PC-3 (cell line): Measurements from ENCODE around the gene ASXL1. TPM values are rescaled to one million over a fixed set of nuclear protein-coding genes. Genes with fewer than 3 reads are reported as not detected.

Experiments
- ATAC-seq: fragments of 200-7000 bp; cut with Tn5 transposase; 2 replicates; pipeline ENCODE4 v1.9.1; 2020; ENCODE audit warnings: mild to moderate bottlenecking, moderate library complexity
- BruUV-seq: library from RNA; stranded (reverse); fragments of 400-500 nt; replicated peaks from 2 replicates; lab custom pipeline; 2021; lab: Mats Ljungman, UMichigan
- CTCF ChIA-PET: fragments of 300-600 bp; sonication (Branson Sonifier 250); formaldehyde crosslinking; loops from one replicate; lab custom pipeline; 2022; ENCODE audit warnings: antibody characterized with exemption; lab: Charles Lee
- POLR2A ChIA-PET: fragments of 300-600 bp; sonication (Branson Sonifier 250); formaldehyde crosslinking; loops from one replicate; lab custom pipeline; 2022; ENCODE audit warnings: antibody characterized with exemption; ENCODE audit not compliant: unreplicated experiment; lab: Charles Lee
- DNase-seq: peaks from one replicate; pipeline ENCODE4 v3.0.0-alpha.2; 2015
- H2AFZ ChIP-seq: fragments of 300-600 bp; sonication (generic); 2 replicates; pipeline ENCODE4 v1.6.0; 2016; ENCODE audit warnings: antibody characterized with exemption, low read length
- H3F3A ChIP-seq: fragments of 300-600 bp; sonication (generic); one replicate; pipeline ENCODE4 v1.6.0; 2017; ENCODE audit warnings: antibody characterized with exemption, low read length, control low read depth, mild to moderate bottlenecking; ENCODE audit not compliant: unreplicated experiment
- H3K27ac ChIP-seq: fragments of 300-600 bp; sonication (generic); 2 replicates; pipeline ENCODE4 v1.5.1; 2016; ENCODE audit warnings: mild to moderate bottlenecking, low read length
- H3K27me3 ChIP-seq: fragments of 300-600 bp; sonication (generic); 2 replicates; pipeline ENCODE4 v1.6.1; 2016; ENCODE audit warnings: low read length, mixed read lengths
- H3K36me3 ChIP-seq: fragments of 300-600 bp; sonication (generic); 2 replicates; pipeline ENCODE4 v1.6.1; 2016; ENCODE audit warnings: low read depth, mixed run types, low read length, mixed read lengths
- H3K4me1 ChIP-seq: fragments of 300-600 bp; sonication (generic); 2 replicates; pipeline ENCODE4 v1.5.1; 2016; ENCODE audit warnings: low read length; ENCODE audit not compliant: insufficient read depth
- H3K4me2 ChIP-seq: fragments of 300-600 bp; sonication (generic); 2 replicates; pipeline ENCODE4 v1.6.0; 2016; ENCODE audit warnings: low read length
- H3K4me3 ChIP-seq: fragments of 300-600 bp; sonication (generic); 2 replicates; pipeline ENCODE4 v1.5.1; 2016; ENCODE audit warnings: mild to moderate bottlenecking, low read length, mixed read lengths
- H3K79me2 ChIP-seq: fragments of 300-600 bp; sonication (generic); 2 replicates; pipeline ENCODE4 v1.6.1; 2017; ENCODE audit warnings: low read length, mixed read lengths
- H3K9ac ChIP-seq: fragments of 300-600 bp; sonication (generic); 2 replicates; pipeline ENCODE4 v1.6.0; 2016; ENCODE audit warnings: mild to moderate bottlenecking, low read length
- H3K9me2 ChIP-seq: fragments of 300-600 bp; sonication (generic); replicated peaks from 2 replicates; pipeline ENCODE4 v1.6.1; 2016; ENCODE audit warnings: mixed run types, low read length, mixed read lengths
- H3K9me3 ChIP-seq: fragments of 300-600 bp; sonication (generic); 2 replicates; pipeline ENCODE4 v1.6.1; 2016; ENCODE audit warnings: low read length, mixed read lengths
- H4K20me1 ChIP-seq: fragments of 300-600 bp; sonication (generic); 2 replicates; pipeline ENCODE4 v1.6.1; 2016; ENCODE audit warnings: low read length, mixed read lengths
- EZH2 ChIP-seq: fragments of 300-600 bp; sonication (generic); IDR thresholded peaks from one replicate; pipeline ENCODE4 v1.6.1; 2017; ENCODE audit warnings: antibody characterized with exemption, mild to moderate bottlenecking, low read length; ENCODE audit not compliant: unreplicated experiment
- EZH2phosphoT487 ChIP-seq: fragments of 300-600 bp; sonication (generic); IDR thresholded peaks from 2 replicates; pipeline ENCODE4 v1.6.1; 2018; ENCODE audit warnings: mild to moderate bottlenecking, antibody characterized with exemption, low read length, borderline replicate concordance
- intact Hi-C: fragments of 100-400 bp; cut with micrococcal nuclease; formaldehyde crosslinking; loops from 2 replicates; pipeline ENCODE4 v1.9.0; 2023
- total RNA-seq: library from RNA; depleted of rRNA; stranded (reverse); fragments of >200 nt; gene quantifications from 2 replicates; pipeline ENCODE4 v1.2.3, GENCODE V29; 2014
- TF ChIP-seq, protein P1 (sequence below): fragments of 300-600 bp; sonication (generic); conservative IDR thresholded peaks from 2 replicates; pipeline ENCODE4 v1.5.1; 2017; ENCODE audit warnings: antibody characterized with exemption, low read depth, mild to moderate bottlenecking, low read length

ASXL1 gene
- total RNA-seq, 1 experiment from 2014 or later = 42.8 TPM

GRCh38 chr20:32418376-32418775 lies 60.2 kb downstream of the ASXL1 start:
- no TSS peak for BruUV-seq
- no peak overlapping the region for H3K27ac ChIP-seq
- 0 out of 2 replicates have a peak, but pooled peaks cover 5% of the 10 kb centered on the region for H4K20me1 ChIP-seq
- no peaks in the 10 kb centered on the region for H3K27me3 ChIP-seq
- POLR2A ChIA-PET = no interaction called here
- peaks cover 62% of the 10 kb centered on the region for H3K79me2 ChIP-seq
- DNase-seq (no peak), ATAC-seq (no peak)
- no peaks in the 10 kb centered on the region for H3K36me3 ChIP-seq
- H3K4me1 ChIP-seq = no peaks in the 10 kb centered on the region
- H3K9ac ChIP-seq = no peak overlapping the region
- no peak overlapping the region for H3K4me3 ChIP-seq
- no peaks in the 10 kb centered on the region for H3K9me2 ChIP-seq
- TF ChIP-seq EZH2 = no peak
- no peak for TF ChIP-seq EZH2phosphoT487
- TF ChIP-seq, protein P1, sequence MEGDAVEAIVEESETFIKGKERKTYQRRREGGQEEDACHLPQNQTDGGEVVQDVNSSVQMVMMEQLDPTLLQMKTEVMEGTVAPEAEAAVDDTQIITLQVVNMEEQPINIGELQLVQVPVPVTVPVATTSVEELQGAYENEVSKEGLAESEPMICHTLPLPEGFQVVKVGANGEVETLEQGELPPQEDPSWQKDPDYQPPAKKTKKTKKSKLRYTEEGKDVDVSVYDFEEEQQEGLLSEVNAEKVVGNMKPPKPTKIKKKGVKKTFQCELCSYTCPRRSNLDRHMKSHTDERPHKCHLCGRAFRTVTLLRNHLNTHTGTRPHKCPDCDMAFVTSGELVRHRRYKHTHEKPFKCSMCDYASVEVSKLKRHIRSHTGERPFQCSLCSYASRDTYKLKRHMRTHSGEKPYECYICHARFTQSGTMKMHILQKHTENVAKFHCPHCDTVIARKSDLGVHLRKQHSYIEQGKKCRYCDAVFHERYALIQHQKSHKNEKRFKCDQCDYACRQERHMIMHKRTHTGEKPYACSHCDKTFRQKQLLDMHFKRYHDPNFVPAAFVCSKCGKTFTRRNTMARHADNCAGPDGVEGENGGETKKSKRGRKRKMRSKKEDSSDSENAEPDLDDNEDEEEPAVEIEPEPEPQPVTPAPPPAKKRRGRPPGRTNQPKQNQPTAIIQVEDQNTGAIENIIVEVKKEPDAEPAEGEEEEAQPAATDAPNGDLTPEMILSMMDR = no peak
- no peaks in the 10 kb centered on the region for H3K9me3 ChIP-seq
- no peak overlapping the region for H3K4me2 ChIP-seq
- H2AFZ ChIP-seq = no peak overlapping the region
- CTCF ChIA-PET = no interaction called here
- H3F3A ChIP-seq = no peaks in the 10 kb centered on the region
- intact Hi-C loops = no loop called here

DNA sequence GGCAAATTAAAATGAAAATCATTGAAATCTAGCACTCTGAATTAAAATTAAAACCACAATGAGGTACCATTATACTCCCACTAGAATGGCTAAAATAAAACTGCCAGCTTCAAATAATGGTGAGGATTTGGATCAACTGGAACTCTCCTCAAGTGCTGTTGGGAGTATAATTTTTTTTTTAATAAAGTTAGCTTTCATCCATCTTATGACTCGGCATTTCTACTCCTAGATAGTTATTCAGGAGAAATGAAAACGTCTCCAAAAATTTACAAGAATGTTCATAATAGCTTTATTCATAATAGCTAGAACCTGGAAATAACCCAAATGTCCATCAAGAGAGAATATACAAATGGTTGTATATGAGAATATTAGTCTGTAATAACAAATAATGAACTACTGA lies 63.2 kb downstream of the ASXL1 start:
- POLR2A ChIA-PET = no interaction called here
- Histone ChIP-seq H3K9me2 (no peaks in the 10 kb centered on the region), H3K79me2 (peaks cover 41% of the 10 kb centered on the region), H3K9me3 (no peaks in the 10 kb centered on the region), H3K9ac (no peak overlapping the region), H3K4me2 (no peak overlapping the region), H3K4me1 (no peaks in the 10 kb centered on the region), H4K20me1 (no peaks in the 10 kb centered on the region), H3F3A (no peaks in the 10 kb centered on the region), H3K27me3 (no peaks in the 10 kb centered on the region), H2AFZ (no peak overlapping the region), H3K27ac (no peak overlapping the region), H3K36me3 (no peaks in the 10 kb centered on the region), H3K4me3 (no peak overlapping the region)
- TF ChIP-seq EZH2phosphoT487 (no peak), EZH2 (no peak)
- TF ChIP-seq, protein P1 = no peak
- DNase-seq = no peak
- CTCF ChIA-PET = no interaction called here
- BruUV-seq = no TSS peak
- intact Hi-C loops = no loop called here
- ATAC-seq = no peak

DNA sequence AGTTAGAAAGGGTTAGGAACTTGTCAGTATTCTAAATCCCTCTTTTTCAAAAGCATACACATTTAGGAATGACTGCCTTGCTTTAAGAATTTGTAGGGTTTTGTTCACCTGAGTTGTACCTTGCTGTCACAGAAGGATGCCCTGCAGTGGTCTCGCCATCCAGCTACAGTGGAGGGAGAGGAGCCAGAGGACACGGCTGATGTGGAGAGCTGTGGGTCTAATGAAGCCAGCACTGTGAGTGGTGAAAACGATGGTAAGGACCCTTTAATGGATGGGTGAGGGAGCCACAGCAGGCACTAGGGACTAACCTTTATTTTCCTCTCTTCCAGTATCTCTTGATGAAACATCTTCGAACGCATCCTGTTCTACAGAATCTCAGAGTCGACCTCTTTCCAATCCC lies 69.9 kb downstream of the ASXL1 start:
- ATAC-seq (no peak), DNase-seq (no peak)
- Histone ChIP-seq H3K27ac (no peak overlapping the region), H3K4me3 (no peak overlapping the region), H3K27me3 (no peaks in the 10 kb centered on the region), H4K20me1 (no peaks in the 10 kb centered on the region), H3F3A (no peaks in the 10 kb centered on the region), H3K79me2 (0 out of 2 replicates have a peak, but pooled peaks cover 8% of the 10 kb centered on the region), H3K4me2 (no peak overlapping the region), H3K4me1 (no peaks in the 10 kb centered on the region), H2AFZ (no peak overlapping the region), H3K36me3 (peaks cover 50% of the 10 kb centered on the region), H3K9me2 (no peaks in the 10 kb centered on the region), H3K9ac (no peak overlapping the region), H3K9me3 (no peaks in the 10 kb centered on the region)
- intact Hi-C loops = no loop called here
- TF ChIP-seq EZH2phosphoT487 = no peak
- TF ChIP-seq EZH2 = no peak
- TF ChIP-seq, protein P1 = no peak
- BruUV-seq = no TSS peak
- ChIA-PET POLR2A (no interaction called here), CTCF (no interaction called here)
